HepG2 (cell line): ENCODE measurements around the gene HAUS1. TPM values are rescaled to one million over a fixed set of nuclear protein-coding genes. Genes with fewer than 3 reads are reported as not detected.

Experiments
- ARID4A ChIP-seq: sonication (generic); formaldehyde crosslinking; IDR thresholded peaks from 2 replicates; pipeline ENCODE4 v1.5.0; 2020; ENCODE audit warnings: mild to moderate bottlenecking, missing genetic modification reagents, borderline replicate concordance
- ARNTL ChIP-seq: sonication (generic); formaldehyde crosslinking; IDR thresholded peaks from 2 replicates; pipeline ENCODE4 v1.4.0; 2020; ENCODE audit warnings: mild to moderate bottlenecking, missing genetic modification reagents
- ATF2 ChIP-seq: sonication (generic); formaldehyde crosslinking; IDR thresholded peaks from 2 replicates; pipeline ENCODE4 v1.4.0; 2020; ENCODE audit warnings: missing genetic modification reagents
- ATF6 ChIP-seq: sonication (generic); formaldehyde crosslinking; conservative IDR thresholded peaks from 2 replicates; pipeline ENCODE4 v1.4.0; 2020; ENCODE audit warnings: missing genetic modification reagents
- GMEB1 ChIP-seq: sonication (generic); formaldehyde crosslinking; IDR thresholded peaks from 2 replicates; pipeline ENCODE4 v1.5.1; 2020; ENCODE audit warnings: missing genetic modification reagents, mild to moderate bottlenecking, borderline replicate concordance
- NBN ChIP-seq: fragments of 450-650 bp; conservative IDR thresholded peaks from 2 replicates; pipeline ENCODE4 v1.6.1; 2017
- NFKBIZ ChIP-seq: IDR thresholded peaks from 2 replicates; pipeline ENCODE4 v1.6.1; 2018; ENCODE audit warnings: missing genetic modification reagents, missing compliant biosample characterization
- PHF8 ChIP-seq: sonication (generic); formaldehyde crosslinking; IDR thresholded peaks from 2 replicates; pipeline ENCODE4 v1.5.0; 2020; ENCODE audit warnings: missing genetic modification reagents
- SRSF9 ChIP-seq: fragments of 200-400 bp; formaldehyde crosslinking; IDR thresholded peaks from 2 replicates; pipeline ENCODE4 v1.6.1; 2018; ENCODE audit warnings: borderline replicate concordance, mild to moderate bottlenecking, low read depth, low read length; ENCODE audit not compliant: insufficient read depth, poor library complexity, severe bottlenecking
- TFE3 ChIP-seq: IDR thresholded peaks from 2 replicates; pipeline ENCODE4 v1.6.1; 2016
- ZBTB7A ChIP-seq: sonication (generic); formaldehyde crosslinking; IDR thresholded peaks from 2 replicates; pipeline ENCODE4 v1.8.0; 2022; ENCODE audit warnings: mild to moderate bottlenecking, missing genetic modification reagents
- ZNF230 ChIP-seq: sonication (generic); formaldehyde crosslinking; IDR thresholded peaks from 2 replicates; pipeline ENCODE4 v1.4.0; 2020; ENCODE audit warnings: mild to moderate bottlenecking, missing genetic modification reagents
- ZNF552 ChIP-seq: sonication (generic); formaldehyde crosslinking; IDR thresholded peaks from 2 replicates; pipeline ENCODE4 v1.9.0; 2022; ENCODE audit warnings: missing genetic modification reagents, mild to moderate bottlenecking, borderline replicate concordance
- ZNF605 ChIP-seq: sonication (generic); formaldehyde crosslinking; IDR thresholded peaks from 2 replicates; pipeline ENCODE4 v1.8.0; 2022; ENCODE audit warnings: mild to moderate bottlenecking, missing genetic modification reagents
- ZNF652 ChIP-seq: IDR thresholded peaks from 2 replicates; pipeline ENCODE4 v1.6.1; 2016; ENCODE audit warnings: low read depth, borderline replicate concordance
- ZNF678 ChIP-seq: sonication (generic); formaldehyde crosslinking; IDR thresholded peaks from 2 replicates; pipeline ENCODE4 v1.4.0; 2020; ENCODE audit warnings: mild to moderate bottlenecking, missing genetic modification reagents
- ZNF761 ChIP-seq: sonication (generic); formaldehyde crosslinking; conservative IDR thresholded peaks from 2 replicates; pipeline ENCODE4 v1.4.0; 2020; ENCODE audit warnings: mild to moderate bottlenecking, missing genetic modification reagents
- polyA plus RNA-seq, 8 experiments: library from polyadenylated mRNA; depleted of rRNA in 3 of 8; stranded (reverse) in 7 of 8; unstranded in 1 of 8; fragments of >200 nt; fragmentation: Illumina TruSeq in 4 of 8; extraction: Trizol in 4 of 8; gene quantifications; 2 replicates each; pipeline versions ENCODE4 v1.2.1 to v1.2.3, GENCODE V29; 2011 to 2016; ENCODE audit warnings: low read depth in 4 of 8, missing spikeins in 1 of 8, mixed read lengths in 1 of 8; ENCODE audit not compliant: insufficient read depth in 1 of 8
- total RNA-seq, 5 experiments: library from RNA; depleted of rRNA; stranded (reverse); fragments of >200 nt; fragmentation: Illumina TruSeq; extraction: Trizol; gene quantifications; 2 replicates each; pipeline ENCODE4 v1.2.3, GENCODE V29; 2016; ENCODE audit warnings: low read depth in 1 of 5

The HAUS1 gene
- total and polyA plus RNA-seq, 2 of the 13 experiments (the other 11 are each of a cell fraction or from before 2014, with no cell fraction given) = 20.6 to 59.2 TPM

GRCh38 chr18:46097801-46098615, 6.2 kb upstream of the HAUS1 start, which contains the start of gene ATP5F1A (continued):
- TF ChIP-seq ZNF552 (CRISPR knock-in tag) = no peak
- TF ChIP-seq NFKBIZ (CRISPR knock-in tag) = 0 out of 2 replicates have a peak, but pooled peaks have one; percentile 17
- no peak for TF ChIP-seq ZNF652 (CRISPR knock-in tag)
- peak; percentile 28; the same call in 1 of the 2 replicates for TF ChIP-seq TFE3 (CRISPR knock-in tag)
- no peak; the same call in none of the 2 replicates for TF ChIP-seq ZBTB7A (CRISPR knock-in tag)
- no peak for TF ChIP-seq ZNF230 (CRISPR knock-in tag)
- TF ChIP-seq NBN = no peak
- no peak for TF ChIP-seq ZNF678 (CRISPR knock-in tag)
- peak; percentile 54; the same call in 1 of the 2 replicates for TF ChIP-seq ARNTL (CRISPR knock-in tag)
- TF ChIP-seq ZNF761 = peak; percentile 17; the same call in 1 of the 2 replicates
- no peak for TF ChIP-seq ATF6 (CRISPR knock-in tag)
- TF ChIP-seq ZNF605 (CRISPR knock-in tag) = 0 out of 2 replicates have a peak, but pooled peaks have one; percentile 65
- TF ChIP-seq ATF2 = no peak
- peak; percentile 83 for TF ChIP-seq GMEB1 (CRISPR knock-in tag)
- peak; percentile 99 for TF ChIP-seq PHF8 (CRISPR knock-in tag)
- TF ChIP-seq SRSF9 = no peak
- TF ChIP-seq ARID4A (CRISPR knock-in tag) = peak; percentile 96
